Measurements from ENCODE around the gene CLOCK.

Gene CLOCK

DNA sequence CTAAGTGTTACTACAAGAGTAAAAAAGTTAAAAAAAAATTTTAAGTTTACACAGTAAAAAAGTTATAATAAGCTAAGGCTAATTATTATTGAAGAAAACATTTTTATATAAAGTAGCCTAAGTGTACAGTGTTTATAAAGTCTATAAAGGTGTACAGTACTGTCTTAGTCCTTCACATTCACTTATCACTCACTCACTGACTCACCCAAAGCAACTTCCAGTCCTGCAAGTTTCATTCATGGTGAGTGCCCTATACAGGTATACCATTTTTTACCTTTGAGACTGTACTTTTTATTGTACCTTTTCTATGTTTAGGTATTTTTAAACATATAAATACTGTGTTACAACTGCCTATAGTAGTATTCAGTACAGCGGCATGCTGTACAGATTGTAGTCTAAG is 76.7 kb downstream of the CLOCK start:
- DNase-seq = no peak

DNA sequence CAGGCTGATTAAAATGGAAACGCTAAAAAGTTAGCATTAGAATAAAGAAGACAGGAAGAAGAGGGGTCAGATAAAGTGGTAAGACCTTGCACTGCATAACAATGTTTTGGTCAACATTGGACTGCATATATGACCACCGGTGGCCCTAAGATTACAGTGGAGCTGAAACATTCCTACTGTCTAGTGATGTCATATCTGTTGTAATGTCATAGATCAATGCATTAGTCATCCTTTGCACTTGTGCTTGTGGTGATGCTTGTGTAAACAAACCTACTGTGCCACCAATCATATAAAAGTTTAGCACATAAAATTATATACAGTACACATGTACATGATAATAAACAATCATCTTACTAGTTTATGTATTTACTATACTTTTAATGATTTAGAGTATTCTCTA is 78.0 kb downstream of the CLOCK start:
- DNase-seq = no peak

DNA sequence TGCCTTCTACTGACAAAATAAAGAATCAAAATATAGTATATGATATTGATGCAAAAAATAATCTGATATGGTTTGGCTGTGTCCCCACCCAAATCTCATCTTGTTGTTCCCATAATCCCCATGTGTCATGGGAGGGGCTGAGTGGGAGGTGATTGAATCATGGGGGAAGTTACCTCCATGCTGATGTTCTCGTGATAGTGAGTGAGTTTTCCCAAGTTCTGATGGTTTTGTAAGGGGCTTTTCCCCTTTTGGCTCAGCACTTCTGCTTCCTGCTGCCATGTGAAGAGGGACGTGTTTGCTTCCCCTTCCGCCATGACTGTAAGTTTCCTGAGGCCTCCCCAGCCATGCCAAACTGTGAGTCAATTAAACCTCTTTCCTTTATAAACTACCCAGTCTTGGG is 80.7 kb downstream of the CLOCK start:
- DNase-seq = no peak

DNA sequence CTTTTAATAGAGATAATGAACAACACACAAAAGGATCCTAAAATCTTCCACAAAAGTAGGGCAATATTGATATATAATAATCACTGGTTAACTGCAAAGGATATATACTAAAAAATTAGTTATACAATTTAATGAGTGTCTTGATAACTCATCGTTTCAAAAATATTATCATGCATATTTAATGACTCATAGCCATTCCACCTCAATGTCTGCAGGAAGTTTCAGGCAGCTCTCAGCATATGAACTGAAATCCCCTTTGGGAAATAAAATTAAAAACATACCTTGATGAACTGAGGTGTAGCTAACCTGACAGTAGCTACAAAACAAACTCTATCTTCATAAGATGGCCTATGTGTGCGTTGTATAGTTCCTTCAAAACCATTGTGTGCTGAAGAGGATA is 88.1 kb downstream of the CLOCK start:
- DNase-seq = no peak

DNA sequence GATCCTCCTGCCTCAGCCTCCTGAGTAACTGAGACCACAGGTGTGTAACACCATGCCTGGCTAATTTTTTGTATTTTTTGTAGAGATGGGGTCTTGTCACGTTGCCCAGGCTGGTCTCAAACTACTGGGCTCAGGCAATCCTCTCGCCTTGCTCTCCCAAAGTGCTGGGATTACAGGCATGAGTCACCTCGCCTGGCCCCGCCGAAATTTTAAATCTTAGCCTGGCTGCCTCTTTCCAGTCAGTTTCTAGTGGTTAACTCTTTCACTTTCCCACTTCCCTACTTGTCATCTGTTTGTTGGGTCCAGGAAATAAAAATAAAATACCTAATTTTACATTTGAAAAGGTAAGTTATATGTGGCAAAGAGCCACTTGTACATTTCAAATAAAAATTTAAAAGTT is 88.5 kb downstream of the CLOCK start:
- DNase-seq = no peak

DNA sequence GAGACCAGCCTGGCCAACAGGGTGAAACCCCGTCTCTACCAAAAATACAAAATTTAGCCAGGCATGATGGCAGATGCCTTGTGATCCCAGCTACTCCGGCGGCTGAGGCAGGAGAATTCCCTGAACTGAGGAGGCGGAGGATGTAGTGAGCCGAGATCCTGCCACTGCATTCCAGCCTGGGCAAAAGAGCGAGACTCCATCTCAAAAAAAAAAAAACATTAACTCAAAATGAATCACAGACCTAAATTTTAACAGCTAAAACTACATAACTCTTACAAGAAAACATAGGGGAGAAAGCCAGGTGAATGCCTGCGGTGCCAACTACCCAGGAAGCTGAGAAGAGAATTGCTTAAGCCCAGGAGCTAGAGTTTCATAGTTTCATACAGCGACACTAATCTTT is 96.1 kb downstream of the CLOCK start:
- DNase-seq = no peak

DNA sequence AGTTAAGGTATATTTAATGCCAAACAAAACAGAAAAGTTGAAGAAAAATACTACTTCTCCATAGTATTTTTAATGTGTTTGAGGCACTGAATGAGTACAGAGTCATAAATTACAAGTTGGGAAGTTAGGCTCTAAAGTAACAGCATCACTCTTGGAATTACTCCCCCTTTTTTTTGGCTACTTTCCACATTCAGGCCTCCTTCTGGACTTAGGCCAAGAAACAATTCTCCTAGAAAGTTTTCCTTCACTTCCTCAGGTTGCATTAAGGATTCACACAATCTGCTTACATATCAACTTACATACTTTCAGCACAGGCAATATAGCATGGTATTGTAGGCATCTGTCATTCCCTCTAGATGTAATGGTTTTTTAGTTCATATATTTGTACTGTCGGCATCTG is 98.9 kb downstream of the CLOCK start:
- DNase-seq = no peak

DNA sequence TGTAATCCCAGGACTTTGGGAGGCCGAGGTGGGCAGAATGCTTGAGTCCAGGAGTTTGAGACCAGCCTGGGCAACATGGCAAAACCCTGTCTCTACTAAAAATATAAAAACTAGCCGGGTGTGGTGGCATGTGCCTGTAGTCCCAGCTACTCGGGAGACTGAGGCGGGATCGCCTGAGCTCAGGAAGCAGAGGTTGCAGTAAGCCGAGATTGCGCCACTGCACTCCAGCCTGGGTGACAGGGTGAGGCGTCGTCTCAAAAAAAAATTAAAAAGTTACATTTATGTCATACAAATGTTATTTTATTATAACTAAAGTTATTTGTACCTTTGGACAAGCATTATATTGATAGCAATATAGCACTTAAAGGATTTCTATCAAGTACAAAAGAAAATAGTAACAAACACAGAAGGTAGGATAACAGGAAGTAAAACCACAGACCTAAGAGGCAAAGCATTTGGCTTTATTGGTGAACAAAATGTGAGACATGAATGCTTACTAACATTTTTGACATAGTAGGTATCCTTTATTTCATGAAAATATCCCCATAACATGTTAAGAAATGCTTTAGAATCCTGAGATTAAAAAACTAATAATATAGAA is 99.5 kb downstream of the CLOCK start:
- DNase-seq = no peak

DNA sequence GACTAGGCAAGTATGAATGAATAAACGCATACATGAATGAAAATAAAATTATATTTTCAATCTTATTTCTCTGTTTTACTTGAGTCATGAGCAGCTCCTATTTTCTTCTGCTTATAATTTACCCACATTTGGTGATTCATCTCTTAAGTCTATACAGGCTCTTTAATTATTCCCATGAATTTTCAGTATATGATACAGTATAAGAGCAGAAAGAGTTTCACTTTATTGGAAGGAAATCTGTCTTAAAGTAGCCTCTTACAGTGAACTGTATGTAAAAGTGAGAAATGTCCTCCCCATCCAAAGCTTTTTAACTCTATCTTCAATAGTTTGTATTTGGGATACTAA is 100.2 kb downstream of the CLOCK start:
- DNase-seq = no peak

DNA sequence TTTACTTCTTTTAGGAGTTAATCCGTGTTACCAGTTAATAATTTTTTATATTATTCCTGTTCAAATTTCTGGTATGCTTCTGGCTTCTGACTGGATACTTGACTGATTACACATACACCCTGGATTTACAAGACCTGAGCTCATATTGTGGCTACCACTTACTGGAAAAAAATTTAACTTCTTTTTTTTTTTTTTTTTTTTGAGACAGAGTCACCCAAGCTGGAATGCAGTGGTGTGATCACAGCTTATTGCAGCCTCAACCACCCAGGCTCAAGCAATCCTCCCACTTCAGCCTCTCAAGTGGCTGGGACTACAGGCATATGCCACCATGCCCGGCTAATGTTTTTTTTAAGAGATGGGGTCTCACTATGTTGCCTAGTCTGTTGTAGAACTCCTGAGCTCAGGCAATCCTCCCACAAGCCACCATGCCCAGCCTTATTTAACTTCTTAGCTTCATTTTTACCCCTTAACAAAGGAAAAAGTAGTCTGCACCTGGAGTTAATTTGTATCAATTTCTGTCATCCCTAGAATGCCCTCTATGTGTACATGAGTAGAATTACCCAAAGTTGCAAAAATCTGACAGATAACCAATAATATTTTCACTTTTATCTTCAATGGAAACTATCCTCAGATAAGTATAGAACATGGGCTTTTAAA is 100.7 kb downstream of the CLOCK start:
- no peak for DNase-seq

DNA sequence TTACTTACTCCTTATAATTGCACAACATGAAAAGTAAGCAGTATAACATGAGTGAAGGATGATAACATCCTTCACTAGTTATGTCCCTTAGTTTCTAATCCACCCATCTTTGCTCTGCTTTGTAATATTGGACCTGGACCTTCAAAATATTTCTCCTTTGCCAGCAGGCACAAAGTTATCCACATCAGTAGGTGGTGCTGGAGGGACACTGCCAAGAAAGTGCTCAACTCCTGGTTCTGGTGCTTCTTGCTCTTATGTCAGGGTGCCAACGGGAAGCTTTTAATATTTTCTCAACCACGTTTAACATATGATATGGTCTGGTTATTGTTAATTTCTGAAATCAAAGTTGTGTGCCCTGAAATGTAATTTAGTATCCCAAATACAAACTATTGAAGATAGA is 101.9 kb downstream of the CLOCK start:
- no peak for DNase-seq

DNA sequence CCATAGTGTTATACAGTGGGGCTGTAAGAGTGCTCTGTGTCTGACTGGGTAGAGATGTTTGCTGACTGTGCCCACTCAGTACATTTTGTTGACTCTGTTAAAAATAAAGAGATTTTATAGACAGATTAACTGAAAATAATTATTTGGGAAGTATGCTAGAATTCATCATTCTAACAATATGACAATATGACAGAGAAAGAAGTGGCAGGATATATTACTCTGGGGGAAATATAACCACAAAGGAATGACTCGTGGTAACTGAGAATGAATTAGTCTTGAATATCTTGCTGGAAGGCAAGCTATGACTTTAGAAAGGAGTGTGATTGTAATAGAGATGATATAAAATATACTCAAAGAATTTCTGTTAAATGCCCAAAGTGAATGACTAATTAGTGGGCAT is 104.2 kb downstream of the CLOCK start:
- DNase-seq = no peak

DNA sequence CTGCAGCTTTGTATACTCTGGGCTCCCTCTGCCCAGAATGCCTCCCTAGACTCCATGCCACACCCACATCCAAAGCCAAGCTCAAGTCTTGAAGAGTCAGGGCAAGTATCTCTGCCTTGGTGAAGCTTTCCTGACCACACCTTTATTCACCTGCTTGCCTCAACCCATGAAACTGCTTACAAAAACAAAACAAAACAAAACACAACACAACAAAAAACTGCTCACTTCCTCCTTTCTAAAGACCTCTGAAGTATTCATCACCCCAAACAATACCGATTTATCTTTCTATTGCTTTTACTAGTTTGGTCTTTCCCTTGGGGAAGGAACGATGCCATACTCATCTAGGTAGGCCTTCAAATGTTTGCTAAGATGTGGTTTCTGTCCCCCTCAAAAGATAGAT is 105.9 kb downstream of the CLOCK start:
- no peak for DNase-seq

DNA sequence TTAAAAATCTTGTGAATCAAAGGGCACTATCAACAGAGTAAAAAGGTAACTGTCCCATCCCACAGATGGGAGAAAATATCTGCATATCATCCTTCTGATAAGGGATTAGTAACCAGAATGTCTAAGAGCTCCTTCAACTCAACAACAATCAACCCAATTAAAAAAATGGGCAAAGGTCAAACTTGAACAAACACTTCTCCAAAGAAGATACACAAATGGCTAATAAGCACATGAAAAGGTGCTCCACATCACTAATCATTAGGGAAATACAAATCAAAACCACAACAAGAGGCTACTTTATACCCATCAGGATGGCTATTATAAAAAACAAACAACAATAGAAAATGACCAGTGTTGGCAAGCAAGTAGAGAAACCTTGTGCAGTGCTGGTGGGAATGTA is 107.7 kb downstream of the CLOCK start:
- DNase-seq = no peak

DNA sequence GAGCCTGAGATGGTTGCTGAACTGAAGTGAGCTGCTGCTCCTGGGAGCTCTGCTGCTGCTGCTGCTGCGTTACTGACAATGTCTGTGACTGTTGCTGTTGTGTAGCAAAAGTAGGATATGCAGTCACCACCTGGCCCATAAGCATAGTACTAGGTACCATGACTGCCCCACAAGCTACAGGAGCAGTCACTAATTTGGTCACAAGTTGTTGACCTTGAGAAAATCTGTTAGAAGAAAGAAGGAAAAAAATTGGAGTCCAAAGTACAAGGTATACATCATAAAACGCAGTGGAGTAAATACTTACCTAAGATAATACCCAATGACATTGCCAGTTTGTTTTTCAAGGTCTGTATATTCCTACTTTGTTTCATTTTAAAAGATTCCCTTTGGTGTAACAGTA is 108.4 kb downstream of the CLOCK start:
- no peak for DNase-seq

DNA sequence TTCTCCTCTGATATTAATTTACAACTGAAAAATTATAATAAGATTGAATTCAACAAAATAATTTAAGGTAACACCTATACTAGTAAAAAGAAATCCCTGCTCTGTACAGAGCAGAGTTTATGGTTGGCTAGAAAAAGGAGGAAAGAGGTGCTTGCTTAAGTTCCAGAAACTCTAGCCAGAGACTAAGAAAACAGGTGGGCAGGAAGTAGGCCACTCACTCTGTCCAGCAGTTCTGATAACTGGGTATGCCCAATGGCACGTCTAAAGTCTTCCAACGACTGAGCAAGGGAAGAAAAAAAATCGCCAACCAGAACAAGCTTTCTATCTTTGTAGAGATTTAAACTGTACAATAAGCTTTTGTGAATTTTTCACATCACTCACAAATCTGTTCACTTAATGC is 108.9 kb downstream of the CLOCK start:
- no peak for DNase-seq

DNA sequence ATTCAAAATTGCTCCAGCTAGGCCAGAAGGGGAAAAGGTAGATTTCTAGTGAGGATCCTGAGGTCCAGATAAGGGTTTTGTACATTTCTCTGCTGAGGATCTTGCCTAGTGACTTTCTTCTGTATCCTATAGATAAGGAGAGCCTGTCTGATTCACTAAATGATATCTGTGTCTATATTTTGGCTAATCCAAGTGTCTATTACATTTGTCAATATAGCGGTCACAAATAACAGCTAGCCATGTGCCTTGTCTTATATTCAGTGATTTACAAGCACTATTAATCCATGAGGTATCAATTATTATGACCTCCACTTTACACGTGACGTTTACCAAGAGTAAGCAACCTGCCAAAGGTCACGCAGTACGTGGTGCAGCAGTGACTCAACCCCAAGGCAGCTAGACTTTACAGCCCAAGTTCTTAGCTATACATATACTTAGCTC is 109.3 kb downstream of the CLOCK start:
- DNase-seq = no peak

DNA sequence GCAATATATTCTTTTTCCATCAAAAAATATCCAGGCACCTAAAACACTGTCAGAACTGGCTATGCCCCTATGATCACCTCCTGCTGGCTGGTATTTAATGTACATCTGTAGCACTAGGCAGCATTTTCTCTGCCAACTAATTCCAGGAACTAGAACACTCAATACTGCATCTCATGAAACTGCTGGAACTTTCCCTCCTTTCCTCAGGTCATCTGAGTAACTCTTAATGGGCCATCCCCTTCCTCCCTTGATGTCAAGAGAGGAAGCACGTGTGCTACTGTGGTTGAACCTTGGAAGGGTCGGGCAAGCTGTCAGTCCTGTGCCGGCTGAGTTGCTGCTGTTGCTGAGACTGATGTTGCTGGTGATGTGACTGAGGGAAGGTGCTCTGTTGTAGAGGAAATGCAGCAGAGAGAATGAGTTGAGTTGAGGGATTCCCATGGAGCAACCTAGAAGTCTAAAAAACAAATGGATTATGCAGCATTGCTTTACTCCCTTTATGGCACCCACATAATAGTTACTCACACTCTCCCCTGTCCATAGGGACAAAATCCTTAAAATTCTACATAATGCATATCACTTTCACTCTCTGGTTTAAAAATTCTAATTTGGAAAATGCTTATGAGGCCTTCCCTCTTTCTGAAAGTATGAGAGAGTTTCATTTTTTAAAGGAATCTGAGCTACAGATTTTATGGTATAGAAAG is 111.4 kb downstream of the CLOCK start:
- DNase-seq = no peak

DNA sequence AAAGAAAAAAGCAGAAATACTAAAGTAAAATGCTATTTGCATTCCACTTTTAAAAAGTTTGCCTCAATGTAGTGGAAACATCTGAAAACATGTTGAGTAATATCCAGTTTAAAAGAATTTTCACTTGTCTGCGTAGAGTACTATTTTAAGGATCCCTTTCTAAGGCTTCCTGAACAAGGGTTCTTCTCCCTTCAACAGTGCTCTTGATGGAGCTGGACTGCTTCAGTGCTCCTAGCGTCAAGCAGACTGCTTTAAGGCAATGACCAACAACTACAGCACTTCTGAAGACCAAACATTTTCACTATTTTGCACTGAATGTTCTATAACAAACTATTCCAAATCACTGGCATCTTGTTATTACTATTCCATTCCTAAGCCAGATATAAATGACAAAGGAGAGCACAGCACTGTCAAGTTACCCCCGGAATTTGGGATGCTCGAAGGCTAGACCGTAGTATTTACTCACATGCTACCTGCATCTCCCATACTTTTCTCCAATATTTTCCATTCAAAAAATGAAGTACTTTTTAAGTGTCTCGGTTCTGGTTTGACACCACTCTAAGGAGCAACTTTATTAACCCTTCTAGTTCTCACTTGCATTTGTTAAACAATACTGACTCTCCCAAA is 114.9 kb downstream of the CLOCK start:
- no peak for DNase-seq

DNA sequence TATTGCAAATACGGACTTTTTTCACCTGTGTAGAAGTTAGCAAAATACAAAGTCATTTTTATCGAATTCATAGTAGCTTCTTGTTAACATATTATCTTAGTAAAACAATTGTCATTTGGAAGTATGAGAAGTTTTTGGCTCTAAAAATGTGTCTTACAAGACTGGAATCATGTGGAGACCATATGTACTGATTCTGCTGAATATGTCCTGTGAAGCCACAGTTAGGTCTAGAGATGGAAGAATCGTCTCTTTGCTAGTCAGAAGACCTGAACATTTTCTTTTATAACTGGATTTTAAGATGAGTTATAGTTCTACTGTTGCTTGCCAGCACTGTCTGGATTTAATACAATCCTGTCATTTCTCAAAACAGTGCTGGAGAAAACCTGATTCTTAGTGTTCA is 121.9 kb downstream of the CLOCK start:
- no peak for DNase-seq

DNA sequence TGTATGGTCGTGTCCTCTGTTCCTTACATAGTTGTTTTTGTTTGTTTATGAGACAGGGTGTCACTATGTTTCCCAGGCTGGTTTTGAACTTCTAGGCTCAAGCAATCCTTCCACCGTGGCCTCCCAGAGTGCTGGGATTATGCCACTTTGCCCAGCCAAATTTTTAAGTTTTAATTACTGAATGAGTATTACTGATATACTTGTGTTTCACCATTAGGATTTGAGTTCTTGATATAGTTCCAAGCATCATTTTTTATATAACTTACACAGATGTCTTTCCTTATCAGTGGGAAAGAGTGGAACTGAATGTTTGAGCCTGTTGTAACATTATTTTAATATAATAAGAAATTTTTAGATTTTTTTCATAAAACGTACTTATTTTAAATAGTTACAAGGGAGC is 130.5 kb downstream of the CLOCK start:
- no peak for DNase-seq

DNA sequence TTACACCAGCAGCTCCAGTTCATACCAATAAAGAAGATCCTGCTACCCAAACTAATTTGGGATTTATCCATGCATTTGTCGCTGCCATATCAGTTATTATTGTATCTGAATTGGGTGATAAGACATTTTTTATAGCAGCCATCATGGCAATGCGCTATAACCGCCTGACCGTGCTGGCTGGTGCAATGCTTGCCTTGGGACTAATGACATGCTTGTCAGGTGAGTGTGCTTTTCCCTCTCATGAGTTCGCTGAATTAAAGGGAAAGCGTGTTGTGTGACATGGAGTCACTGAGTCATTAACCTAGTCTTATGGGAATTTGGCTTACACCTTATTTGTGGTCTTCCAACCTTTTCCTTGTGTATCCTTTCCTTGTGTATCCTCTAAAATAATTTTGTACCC is 135.1 kb downstream of the CLOCK start:
- DNase-seq = no peak

DNA sequence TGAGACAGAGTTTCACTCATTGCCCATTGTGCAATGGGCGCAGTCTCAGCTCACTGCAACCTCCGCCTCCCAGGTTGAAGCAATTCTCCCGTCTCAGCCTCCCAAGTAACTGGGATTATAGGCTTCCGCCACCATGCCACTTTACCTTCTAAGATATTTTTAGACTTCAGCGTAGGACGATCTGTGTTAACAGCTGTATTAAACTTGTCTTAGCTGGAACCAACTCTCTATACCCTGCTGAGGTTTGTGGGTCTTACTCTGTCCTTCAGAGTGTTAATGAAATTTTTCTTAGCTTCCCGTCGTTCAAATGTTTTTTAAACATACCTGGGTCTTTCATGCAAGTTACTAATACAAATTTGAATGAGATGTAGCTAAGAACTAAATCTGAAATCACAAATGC is 136.3 kb downstream of the CLOCK start:
- no peak for DNase-seq

DNA sequence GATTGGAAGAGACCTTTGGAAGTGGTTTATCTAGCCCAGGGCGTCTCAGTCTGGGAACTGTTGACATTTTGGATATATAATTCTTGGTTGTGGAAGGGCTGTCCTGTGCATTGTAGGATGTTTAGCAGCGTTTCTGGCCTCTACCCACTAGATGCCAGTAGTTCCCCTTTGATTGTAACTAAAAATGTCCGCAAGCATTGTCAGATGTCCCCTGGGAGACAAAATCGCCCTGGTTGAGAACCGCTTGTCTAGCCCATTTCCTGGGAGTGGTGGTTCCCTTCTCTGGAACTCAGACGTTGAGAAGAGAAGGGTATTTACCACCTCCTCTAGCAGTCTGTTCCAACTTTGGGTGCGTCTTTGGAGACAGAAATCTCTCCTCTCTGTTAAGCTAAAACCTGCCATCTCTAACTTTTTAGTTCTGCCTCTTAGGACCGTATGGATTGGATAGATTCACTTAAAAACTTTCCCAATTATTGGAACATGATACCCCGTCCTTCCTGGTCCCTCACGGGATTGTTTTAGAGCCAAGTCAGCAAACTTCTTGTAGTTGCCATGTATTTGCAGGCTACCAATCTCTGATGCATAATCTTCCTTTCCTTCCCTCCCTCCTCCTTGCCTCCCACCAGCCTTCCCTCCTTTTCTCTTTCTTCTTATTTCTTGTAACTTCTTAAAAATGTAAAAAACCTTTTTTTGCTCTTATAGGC is 137.1 kb downstream of the CLOCK start:
- no peak for DNase-seq

Measured in activated gamma-delta T cell treated with Interleukin-2 at 50 U/mL for 16 hours (primary cell).